Measurements from ENCODE around the gene KCNJ1.

Gene KCNJ1

GRCh38 chr11:128901653-128902514 lies 34.8 kb upstream of the KCNJ1 start:
- no peak for DNase-seq

- no peak for DNase-seq
Observed at GRCh38 chr11:128900468-128900867, 33.4 kb upstream of the KCNJ1 start.

GRCh38 chr11:128898580-128899344 lies 31.7 kb upstream of the KCNJ1 start:
- DNase-seq: no peak

DNA sequence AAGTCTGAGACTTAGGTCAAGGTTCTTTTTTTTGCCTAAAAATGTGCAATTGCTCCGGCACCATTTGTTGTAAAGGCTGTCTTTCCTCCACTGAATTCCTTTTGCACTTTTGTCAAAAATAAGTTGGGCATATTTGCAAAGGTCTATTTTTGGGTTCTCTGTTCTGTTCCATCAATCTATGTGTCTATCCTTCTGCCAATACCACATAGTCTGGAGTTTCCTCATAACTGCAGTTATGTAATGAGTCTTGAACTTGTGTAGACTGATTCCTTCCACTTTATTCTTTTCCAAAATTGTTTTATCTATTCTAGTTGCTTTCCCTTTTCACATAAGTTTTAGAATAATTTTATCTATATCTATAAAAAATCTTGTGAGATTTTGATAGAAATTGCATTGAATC lies 30.7 kb upstream of the KCNJ1 start:
- DNase-seq: no peak

- DNase-seq: no peak
Observed at GRCh38 chr11:128896356-128896755, 29.3 kb upstream of the KCNJ1 start.

DNA sequence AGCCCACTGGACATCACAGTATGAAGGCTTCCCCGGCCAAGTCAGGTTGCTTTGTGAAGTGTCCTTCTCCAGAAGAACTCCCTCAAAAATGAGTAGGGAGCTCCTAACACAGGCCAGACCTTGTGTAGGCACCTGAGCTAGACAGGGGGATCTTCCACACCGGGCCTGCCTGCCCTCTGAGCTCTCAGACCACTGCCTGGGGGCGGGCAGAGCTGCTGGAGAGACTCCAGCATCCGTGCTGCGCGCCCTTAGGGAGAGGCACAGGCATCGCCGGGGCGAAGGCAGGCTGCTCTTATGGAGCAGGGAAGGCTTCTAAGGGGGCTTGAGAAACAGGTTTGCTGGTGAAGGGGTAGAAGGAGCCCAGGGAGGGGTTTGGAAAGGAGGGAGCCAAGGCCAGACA lies 28.4 kb upstream of the KCNJ1 start:
- no peak for DNase-seq

DNA sequence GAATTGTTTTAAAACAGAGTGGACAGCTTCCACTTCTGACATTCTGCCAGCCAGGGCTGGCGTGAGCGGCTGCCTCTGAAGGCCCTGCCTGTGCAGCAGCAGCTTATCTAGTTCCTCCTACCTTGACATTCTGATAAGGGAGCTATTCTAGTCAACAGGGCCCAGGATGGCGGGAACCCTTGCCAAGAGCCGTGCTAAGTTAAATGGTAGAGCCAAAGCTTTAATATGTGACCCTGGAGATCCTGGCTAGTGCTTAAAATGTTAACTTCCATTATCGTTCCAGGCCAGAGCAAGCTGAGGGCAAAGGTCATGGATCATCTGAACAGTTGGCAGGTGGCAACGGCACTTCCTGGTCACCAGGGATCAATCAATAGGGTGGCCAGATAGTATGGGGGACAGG lies 27.6 kb upstream of the KCNJ1 start:
- DNase-seq: no peak

GRCh38 chr11:128894286-128894681 lies 27.2 kb upstream of the KCNJ1 start:
- no peak for DNase-seq

DNA sequence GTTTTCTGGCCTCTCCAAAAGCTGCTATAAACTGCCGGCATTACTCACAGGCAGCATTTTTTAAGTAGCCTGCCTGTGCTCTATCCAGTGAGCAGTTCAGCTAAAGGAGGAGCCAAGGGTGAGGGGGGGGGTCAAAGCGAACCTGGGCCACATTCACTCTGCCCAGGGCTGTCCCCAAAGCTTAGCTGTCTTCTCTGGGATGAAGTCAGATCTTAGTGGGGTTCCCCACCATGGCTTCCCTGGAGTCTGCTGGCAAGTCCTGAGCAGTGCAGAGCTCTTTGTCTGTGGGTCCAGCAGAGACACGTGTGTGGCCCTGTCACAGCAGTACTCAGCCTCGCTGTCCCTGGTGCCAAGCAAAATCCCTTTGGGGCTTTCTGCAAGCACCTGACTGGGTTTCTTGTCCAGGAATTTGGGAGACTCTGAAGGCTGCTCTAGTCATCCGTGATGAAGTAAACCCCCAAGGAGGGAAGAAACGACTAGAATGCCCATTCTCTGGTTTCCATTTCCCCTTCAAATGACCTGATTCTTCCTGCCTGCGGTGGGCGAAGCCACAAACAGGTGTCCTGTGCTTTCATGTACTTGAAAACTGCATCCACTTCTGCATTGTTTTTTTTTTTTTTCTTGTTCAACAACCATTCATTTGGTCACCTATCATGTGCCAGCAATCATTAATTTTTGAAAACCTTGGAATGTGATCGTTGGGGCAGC lies 26.6 kb upstream of the KCNJ1 start:
- DNase-seq: no peak

DNA sequence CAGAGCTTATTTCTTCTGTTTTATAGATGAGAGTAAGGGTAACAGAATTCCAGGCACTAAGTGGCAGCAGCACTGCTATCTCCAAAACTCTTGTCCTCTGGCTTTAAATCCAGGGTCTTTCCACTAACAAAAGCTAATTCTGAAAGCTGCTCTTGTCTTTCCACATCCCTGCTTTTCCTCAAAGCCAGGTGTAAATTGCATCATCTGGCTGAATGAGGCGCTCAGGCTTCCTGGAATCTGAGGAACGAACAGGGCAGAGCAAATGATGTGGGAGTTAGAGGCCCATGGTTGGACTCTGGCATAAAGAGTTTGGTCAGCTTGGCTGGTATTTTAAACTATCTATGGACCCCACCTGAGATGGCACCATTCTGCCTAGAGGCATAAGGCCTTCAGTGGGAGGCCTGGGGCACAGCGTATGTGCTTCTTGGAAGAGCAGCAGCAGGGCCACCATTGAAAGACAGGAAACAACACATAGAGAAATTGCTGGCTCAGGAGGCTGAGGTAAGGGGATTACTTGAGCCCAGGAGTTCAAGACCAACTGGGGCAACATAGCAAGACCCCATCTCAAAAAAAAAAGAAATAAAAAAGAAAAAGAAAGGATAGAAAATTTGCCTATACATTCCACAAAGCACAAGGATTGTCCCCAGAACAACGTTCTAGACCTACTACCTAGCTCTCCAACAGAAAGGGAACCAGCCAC lies 25.9 kb upstream of the KCNJ1 start:
- no peak for DNase-seq

- DNase-seq: no peak
Observed at GRCh38 chr11:128891913-128892398, 24.9 kb upstream of the KCNJ1 start.

DNA sequence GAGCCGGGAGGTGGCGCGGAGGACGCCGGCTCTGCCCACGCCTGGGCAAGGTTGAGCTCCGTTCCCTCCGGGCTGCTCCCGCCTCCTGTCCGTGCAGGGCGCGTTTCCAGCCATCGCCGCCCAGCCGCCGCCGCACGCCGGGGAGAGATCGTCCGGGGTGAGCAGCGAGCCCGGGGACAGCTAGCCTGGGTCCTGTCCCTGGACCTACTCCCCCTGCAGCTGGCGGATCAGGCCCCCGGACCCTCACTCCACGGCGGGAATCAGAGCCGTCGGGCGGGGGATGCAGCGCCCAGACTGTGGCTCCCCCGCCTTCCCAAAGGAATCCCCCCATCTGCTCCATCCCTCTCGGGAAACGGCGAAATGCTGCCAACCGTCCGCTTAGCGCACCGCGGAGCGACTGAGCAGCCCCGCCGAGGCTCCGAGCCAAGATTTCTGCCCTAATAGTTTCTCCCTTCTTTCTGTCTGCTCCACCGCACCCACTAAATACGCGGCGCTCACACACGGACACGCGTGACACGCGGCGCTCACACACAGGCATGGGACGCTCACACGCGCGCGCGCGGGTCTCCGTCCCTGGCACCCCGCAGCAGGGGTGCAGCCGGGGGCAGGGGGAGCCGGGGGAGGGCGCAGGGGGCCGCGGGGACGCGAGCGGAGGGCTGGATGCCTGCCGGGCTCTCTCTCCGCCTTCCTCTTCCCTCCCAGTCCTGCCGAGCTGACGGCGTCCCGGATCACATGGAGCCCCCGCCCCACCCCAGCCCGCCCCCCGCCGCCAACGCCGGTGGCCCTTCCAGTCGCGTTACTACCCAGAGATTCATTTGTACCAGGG lies 23.7 kb upstream of the KCNJ1 start, which contains the start of gene KCNJ5:
Gene KCNJ5, plus strand, starts transcription at position 814 of the 826 bp plus-strand sequence. CDS start 19,918 bp downstream, outside the sequence.
- no peak for DNase-seq

DNA sequence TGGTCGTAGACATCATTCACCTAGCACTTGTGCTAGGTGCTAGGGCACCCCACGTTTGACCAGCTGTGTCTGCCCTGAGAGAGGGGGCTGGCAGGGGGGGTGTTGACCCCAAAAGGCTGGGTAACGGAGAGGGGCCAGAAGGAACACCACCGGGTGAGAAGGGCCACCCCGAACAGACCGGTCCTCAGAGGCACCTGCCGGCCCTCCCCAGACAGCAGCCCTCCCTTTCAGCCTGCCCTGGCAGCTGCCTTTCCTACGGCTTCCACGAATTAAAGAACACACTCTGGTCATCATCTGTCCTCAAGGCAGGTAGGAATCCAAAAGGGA lies 23.1 kb upstream of the KCNJ1 start:
- DNase-seq: no peak

- no peak for DNase-seq
Observed at GRCh38 chr11:128889657-128890213, 22.6 kb upstream of the KCNJ1 start.

GRCh38 chr11:128888034-128888985 lies 21.2 kb upstream of the KCNJ1 start:
- no peak for DNase-seq

- no peak for DNase-seq
Observed at GRCh38 chr11:128886406-128887124, 19.5 kb upstream of the KCNJ1 start.

DNA sequence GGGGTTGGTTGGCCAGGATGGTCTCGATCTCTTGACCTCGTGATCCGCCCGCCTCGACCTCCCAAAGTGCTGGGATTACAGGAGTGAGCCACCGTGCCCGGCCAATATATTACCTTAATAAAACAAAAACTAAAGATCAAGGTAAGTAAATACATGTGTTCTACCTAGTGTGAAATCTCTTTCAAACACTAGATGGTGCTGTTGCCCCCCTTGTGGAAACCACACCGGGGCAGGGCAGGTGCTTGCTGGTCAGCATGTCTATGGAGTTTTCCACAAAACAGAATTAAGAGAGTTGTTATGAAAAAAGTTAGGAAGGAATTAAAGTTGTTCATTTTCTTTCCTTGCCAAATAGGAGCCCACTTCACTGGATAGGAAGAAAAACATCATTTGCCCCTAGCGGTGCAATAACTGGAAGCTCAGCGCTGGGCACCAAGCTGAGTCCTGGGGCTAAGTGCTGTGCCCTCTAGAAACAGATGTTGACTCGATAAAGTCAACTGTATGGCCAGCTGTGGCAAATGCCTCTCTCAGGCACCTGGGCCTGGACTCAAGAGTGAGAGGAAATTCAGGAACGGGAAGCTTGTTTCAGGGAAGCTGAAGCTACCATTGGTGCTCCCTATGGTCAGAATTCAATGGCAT lies 17.7 kb upstream of the KCNJ1 start:
- DNase-seq: peak; percentile 32 to 51

DNA sequence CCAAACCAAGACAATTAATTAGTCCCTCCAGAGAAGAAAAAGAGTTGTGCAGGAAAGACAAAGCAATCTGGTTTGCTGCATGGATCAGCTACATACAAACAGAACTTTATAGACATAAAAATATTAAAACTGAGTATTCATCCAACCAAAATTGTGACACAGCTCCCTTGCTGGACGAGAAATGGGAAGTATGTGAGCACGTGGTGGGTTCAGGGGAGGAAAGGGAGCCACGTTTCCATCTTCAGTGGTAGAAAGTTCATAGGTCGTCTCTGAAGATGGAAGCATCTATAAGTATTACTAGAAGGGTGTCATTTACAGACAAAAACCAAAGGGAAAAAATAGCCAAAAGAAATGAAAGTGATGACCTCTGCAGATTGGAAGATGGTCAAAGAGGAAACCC lies 17.0 kb upstream of the KCNJ1 start:
- no peak for DNase-seq

GRCh38 chr11:128882451-128882850 lies 15.4 kb upstream of the KCNJ1 start:
- no peak for DNase-seq

Measured in AML-193 (cell line).